ENCODE results near the gene TMEM33.

GRCh38 chr4:41940834-41941233, 5.6 kb downstream of the TMEM33 start:
- TF ChIP-seq ASH2L (IDR thresholded peaks at IDR 0.05; ENCODE audit: low read length) (no peak), MAFK (IDR thresholded peaks at IDR 0.05; ENCODE audit: low read depth, low read length) (no peak), CTCF (IDR thresholded peaks at IDR 0.05; ENCODE audit: control extremely low read depth in 1 of 3, insufficient read depth in 1 of 3, low read depth in 1 of 3, low read length in 3 of 3) (no peak), TAF7 (optimal IDR thresholded peaks at IDR 0.05; ENCODE audit: borderline replicate concordance, low read depth, low read length) (no peak), KDM1A (IDR thresholded peaks at IDR 0.05; ENCODE audit: borderline replicate concordance, low read length) (no peak), EZH2 (IDR thresholded peaks at IDR 0.05; ENCODE audit: low read depth, low read length, severe bottlenecking) (no peak), KDM5A (IDR thresholded peaks at IDR 0.05; ENCODE audit: low read length) (no peak), RBBP5 (IDR thresholded peaks at IDR 0.05; ENCODE audit: borderline replicate concordance, low read depth, low read length) (no peak), JUN (IDR thresholded peaks at IDR 0.05; ENCODE audit: low read depth, low read length) (no peak)

Data from H1 (cell line).